OCI-LY7 (cell line): ENCODE measurements around the gene KIF16B. TPM values are rescaled to one million over a fixed set of nuclear protein-coding genes. Genes with fewer than 3 reads are reported as not detected.

Source experiments
- BruUV-seq: library from RNA; stranded (reverse); fragments of 400-500 nt; replicated peaks from 2 replicates; lab custom pipeline; 2021; lab: Mats Ljungman, UMichigan
- CTCF ChIA-PET: fragments of 300-600 bp; sonication (Branson Sonifier 250); formaldehyde crosslinking; loops from one replicate; lab custom pipeline; 2022; ENCODE audit warnings: antibody characterized with exemption; ENCODE audit not compliant: unreplicated experiment; lab: Charles Lee
- POLR2A ChIA-PET: fragments of 300-600 bp; sonication (Branson Sonifier 250); formaldehyde crosslinking; loops from one replicate; lab custom pipeline; 2022; ENCODE audit warnings: antibody characterized with exemption; lab: Charles Lee
- DNase-seq: peaks from one replicate; pipeline ENCODE4 v3.0.0-alpha.2; 2015; ENCODE audit warnings: low spot score
- H2AFZ ChIP-seq: fragments of 200-600 bp; sonication (generic), shearing (Covaris generic); 2 replicates; pipeline ENCODE4 v1.6.1; 2014; ENCODE audit warnings: mild to moderate bottlenecking, antibody characterized with exemption, low read length, moderate library complexity
- H3K27ac ChIP-seq: fragments of 200-600 bp; sonication (generic); 2 replicates; pipeline ENCODE4 v1.5.1; 2014; ENCODE audit warnings: mixed run types, low read depth, mild to moderate bottlenecking, moderate library complexity, low read length, inconsistent platforms; ENCODE audit not compliant: poor library complexity, severe bottlenecking
- H3K36me3 ChIP-seq: fragments of 200-600 bp; sonication (generic); 2 replicates; pipeline ENCODE4 v1.6.1; 2014; ENCODE audit warnings: mild to moderate bottlenecking, antibody characterized with exemption, low read length, moderate library complexity, mixed read lengths; ENCODE audit not compliant: insufficient read depth
- H3K4me1 ChIP-seq: fragments of 200-600 bp; sonication (generic); 2 replicates; pipeline ENCODE4 v1.5.1; 2014; ENCODE audit warnings: mild to moderate bottlenecking, low read length; ENCODE audit not compliant: insufficient read depth, poor library complexity, severe bottlenecking
- H3K4me2 ChIP-seq: fragments of 200-600 bp; sonication (generic); 2 replicates; pipeline ENCODE4 v1.6.1; 2014; ENCODE audit warnings: mild to moderate bottlenecking, low read length
- H3K4me3 ChIP-seq: fragments of 200-600 bp; sonication (generic); 2 replicates; pipeline ENCODE4 v1.5.1; 2014; ENCODE audit warnings: mild to moderate bottlenecking, low read depth, low read length; ENCODE audit not compliant: poor library complexity, severe bottlenecking
- H3K79me2 ChIP-seq: fragments of 200-600 bp; sonication (generic); 2 replicates; pipeline ENCODE4 v1.6.1; 2016; ENCODE audit warnings: low read depth, mild to moderate bottlenecking, low read length, moderate library complexity, mixed read lengths; ENCODE audit not compliant: insufficient read depth
- H3K9me2 ChIP-seq: fragments of 200-600 bp; sonication (generic); 2 replicates; pipeline ENCODE4 v1.6.1; 2016; ENCODE audit warnings: mild to moderate bottlenecking, low read length, mixed read lengths; ENCODE audit not compliant: insufficient read depth
- H3K9me3 ChIP-seq: fragments of 200-600 bp; sonication (generic); 2 replicates; pipeline ENCODE4 v1.6.1; 2014; ENCODE audit warnings: mild to moderate bottlenecking, mixed run types, low read length, mixed read lengths
- H4K20me1 ChIP-seq: fragments of 200-600 bp; sonication (generic); 2 replicates; pipeline ENCODE4 v1.6.1; 2014; ENCODE audit warnings: mild to moderate bottlenecking, antibody characterized with exemption, low read length, moderate library complexity, mixed read lengths; ENCODE audit not compliant: insufficient read depth
- CTCF ChIP-seq: fragments of 200-600 bp; sonication (generic); conservative IDR thresholded peaks from 2 replicates; pipeline ENCODE4 v1.5.1; 2014; ENCODE audit warnings: mild to moderate bottlenecking, antibody characterized with exemption, low read length, moderate library complexity, mixed read lengths
- EZH2phosphoT487 ChIP-seq: fragments of 200-600 bp; sonication (generic); IDR thresholded peaks from 2 replicates; pipeline ENCODE4 v1.6.1; 2018; ENCODE audit warnings: low read depth, borderline replicate concordance, mild to moderate bottlenecking, mixed run types, antibody characterized with exemption, low read length, moderate library complexity, mixed read lengths
- intact Hi-C: fragments of 100-400 bp; cut with micrococcal nuclease; formaldehyde crosslinking; loops from one replicate; pipeline ENCODE4 v1.10.0; 2022; ENCODE audit not compliant: unreplicated experiment
- total RNA-seq, 2 experiments: library from RNA; depleted of rRNA in 1 of 2; stranded (reverse); fragments of >200 nt in 1 of 2; shearing (Covaris generic) in 1 of 2; gene quantifications; 2 replicates each; pipeline ENCODE4 v1.2.3, GENCODE V29; 2014 to 2022

KIF16B gene
- total RNA-seq, 2 experiments from 2014 or later: 6.2 to 11.2 TPM

DNA sequence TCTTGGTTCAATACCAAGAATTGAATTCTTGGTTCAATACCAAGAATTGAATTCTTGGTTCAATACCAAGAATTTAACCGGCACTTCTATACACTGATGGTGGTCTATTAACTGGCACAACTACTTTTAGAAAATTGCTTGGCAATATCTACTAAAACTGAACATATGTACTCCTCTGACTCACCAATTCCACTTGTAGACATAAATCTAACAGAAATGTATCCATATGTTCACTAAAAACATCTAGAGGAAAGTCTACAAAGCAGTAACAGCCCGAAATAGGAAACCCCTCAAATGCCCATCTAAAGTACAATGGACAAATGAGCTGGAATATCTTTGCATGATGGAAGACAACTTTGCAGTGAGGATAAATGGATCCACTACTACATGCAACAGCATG lies 71.9 kb downstream of the KIF16B start:
- no peaks in the 10 kb centered on the region for H3K36me3 ChIP-seq
- ChIA-PET CTCF (no interaction called here), POLR2A (interaction anchor here (0.6 to 0.9 kb wide), 2 partner anchors 26 to 284 kb away, joined by 3 to 4 read pairs; no protein-coding TSS in a partner anchor)
- no peaks in the 10 kb centered on the region for H4K20me1 ChIP-seq
- no peaks in the 10 kb centered on the region for H3K9me3 ChIP-seq
- no TSS peak for BruUV-seq
- TF ChIP-seq EZH2phosphoT487 (no peak), CTCF (no peak)
- no peaks in the 10 kb centered on the region for H3K79me2 ChIP-seq
- H3K4me2 ChIP-seq: no peak overlapping the region
- intact Hi-C loops: no loop called here
- no peak overlapping the region for H2AFZ ChIP-seq
- no peak for DNase-seq
- H3K9me2 ChIP-seq: no peaks in the 10 kb centered on the region
- H3K4me1 ChIP-seq: peaks cover 13% of the 10 kb centered on the region
- H3K4me3 ChIP-seq: no peak overlapping the region
- H3K27ac ChIP-seq: no peak overlapping the region

DNA sequence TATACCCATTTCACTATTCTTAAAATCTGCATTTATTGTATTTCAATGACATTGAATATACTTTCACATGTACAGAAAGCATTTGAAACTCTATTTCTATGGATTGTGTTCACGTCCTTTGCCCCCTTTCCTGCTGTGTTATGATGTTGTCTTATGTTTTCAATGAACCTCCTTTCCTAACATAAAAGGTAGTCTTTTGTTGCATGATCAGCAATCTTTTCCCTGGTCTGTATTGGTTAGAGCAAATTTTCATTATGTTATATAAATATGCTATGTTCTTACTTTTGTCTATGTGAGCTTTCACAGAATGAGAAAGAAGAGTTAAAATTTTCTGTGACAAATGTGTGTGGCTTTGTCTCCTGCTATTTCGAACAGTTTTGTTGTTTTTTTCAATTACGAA lies 73.1 kb downstream of the KIF16B start:
- Histone ChIP-seq H3K4me2 (no peak overlapping the region), H3K79me2 (no peaks in the 10 kb centered on the region), H3K4me1 (peaks cover 3% of the 10 kb centered on the region), H3K27ac (no peak overlapping the region), H4K20me1 (no peaks in the 10 kb centered on the region), H3K9me2 (no peaks in the 10 kb centered on the region), H2AFZ (no peak overlapping the region), H3K9me3 (no peaks in the 10 kb centered on the region), H3K36me3 (no peaks in the 10 kb centered on the region), H3K4me3 (no peak overlapping the region)
- no peak for TF ChIP-seq EZH2phosphoT487
- no peak for TF ChIP-seq CTCF
- intact Hi-C loops: no loop called here
- CTCF ChIA-PET: no interaction called here
- no peak for DNase-seq
- POLR2A ChIA-PET: no interaction called here
- BruUV-seq: no TSS peak

- Histone ChIP-seq H3K9me2 (no peaks in the 10 kb centered on the region), H3K36me3 (no peaks in the 10 kb centered on the region), H3K4me3 (no peak overlapping the region), H3K27ac (no peak overlapping the region), H3K9me3 (no peaks in the 10 kb centered on the region), H3K4me1 (no peaks in the 10 kb centered on the region), H2AFZ (no peak overlapping the region), H3K79me2 (no peaks in the 10 kb centered on the region), H3K4me2 (no peak overlapping the region), H4K20me1 (no peaks in the 10 kb centered on the region)
- ChIA-PET CTCF (interaction anchor here (0.5 kb wide), 1 partner anchor 21 kb away, joined by 3 read pairs; no protein-coding TSS in a partner anchor), POLR2A (interaction anchor here (0.7 kb wide), 1 partner anchor 15 kb away, joined by 4 read pairs; no protein-coding TSS in a partner anchor)
- intact Hi-C loops: no loop called here
- no peak for DNase-seq
- no peak for TF ChIP-seq CTCF
- no peak for TF ChIP-seq EZH2phosphoT487
- no TSS peak for BruUV-seq
Measured at GRCh38 chr20:16498526-16499253, 74.6 kb downstream of the KIF16B start.
